Measurements from ENCODE around the gene ITK.
A peak's percentile ranks its signal among the peaks of the same experiment; 100 is the strongest.

The ITK gene

DNA sequence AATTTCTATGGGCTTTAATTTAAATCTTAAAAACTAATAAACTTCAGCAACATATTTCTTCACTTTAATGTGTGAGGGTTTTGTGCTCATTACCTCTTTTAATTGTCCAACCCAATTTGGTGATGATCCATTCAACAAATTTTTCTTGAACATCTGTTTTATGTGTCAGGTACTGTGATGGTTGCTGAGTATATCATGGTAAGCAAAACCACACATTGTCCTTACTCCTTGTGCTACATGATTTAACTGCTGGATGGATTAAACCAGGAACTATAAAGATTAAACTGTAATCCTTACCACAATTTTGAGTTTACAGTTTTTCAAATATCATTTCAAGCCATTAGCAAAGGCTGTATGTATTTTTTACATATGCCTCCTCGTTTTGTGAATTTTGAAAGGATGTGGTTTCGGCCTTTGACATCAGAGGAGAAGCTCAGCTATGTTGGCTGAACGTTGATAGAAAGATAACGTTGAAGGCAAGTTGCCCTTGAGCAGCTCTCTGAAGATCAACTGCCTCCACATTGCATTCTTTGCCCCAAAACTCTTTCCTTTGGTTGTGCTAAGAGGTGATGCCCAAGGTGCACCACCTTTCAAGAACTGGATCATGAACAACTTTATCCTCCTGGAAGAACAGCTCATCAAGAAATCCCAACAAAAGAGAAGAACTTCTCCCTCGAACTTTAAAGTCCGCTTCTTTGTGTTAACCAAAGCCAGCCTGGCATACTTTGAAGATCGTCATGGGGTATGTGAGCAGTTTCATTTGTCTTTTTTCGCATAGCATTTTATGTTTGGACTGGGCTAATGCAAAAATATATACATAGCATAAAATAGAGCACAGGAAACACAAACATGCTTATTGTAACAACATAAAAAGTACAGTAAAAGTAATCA, at the start of gene ITK:
ITK (plus strand) TSS at position 467 of the 891 bp plus-strand sequence; CDS start at position 605, 138 bp downstream.
- DNase-seq = no peak

DNA sequence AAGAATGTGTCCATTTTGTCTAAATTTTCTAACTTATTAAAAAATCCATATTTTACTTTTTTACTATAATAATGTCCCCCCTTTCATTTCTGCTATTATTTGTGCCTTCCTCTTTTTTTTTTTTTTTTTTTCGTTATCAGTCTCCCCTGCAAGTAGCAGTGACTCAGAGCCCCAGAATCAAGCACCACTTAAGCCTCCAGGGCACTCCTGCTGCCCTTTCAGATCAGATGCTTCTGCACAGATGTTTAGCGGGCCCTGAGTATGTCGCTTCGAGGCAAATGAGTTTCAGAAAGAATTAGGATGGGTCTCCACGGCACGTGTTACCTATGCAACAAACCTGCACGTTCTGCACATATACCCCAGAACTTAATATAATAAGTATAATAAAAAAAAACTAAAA, 49.7 kb upstream of the ITK start:
- DNase-seq = peak; percentile 0

DNA sequence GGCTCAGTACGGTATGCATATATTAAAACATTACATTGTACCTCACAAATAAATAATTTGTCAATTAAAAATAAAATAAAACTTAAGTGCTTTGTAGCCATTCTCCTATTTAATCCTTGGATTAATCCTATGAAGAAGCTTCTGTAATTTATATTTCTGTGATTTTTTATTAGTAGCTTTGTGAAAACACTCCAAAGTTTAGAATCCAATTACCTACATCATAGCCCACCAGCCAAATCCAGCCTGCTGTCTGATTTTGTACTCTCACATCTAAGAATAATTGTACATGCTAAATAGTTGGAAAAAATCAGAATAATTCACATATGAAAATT, 48.4 kb upstream of the ITK start:
- DNase-seq = no peak

DNA sequence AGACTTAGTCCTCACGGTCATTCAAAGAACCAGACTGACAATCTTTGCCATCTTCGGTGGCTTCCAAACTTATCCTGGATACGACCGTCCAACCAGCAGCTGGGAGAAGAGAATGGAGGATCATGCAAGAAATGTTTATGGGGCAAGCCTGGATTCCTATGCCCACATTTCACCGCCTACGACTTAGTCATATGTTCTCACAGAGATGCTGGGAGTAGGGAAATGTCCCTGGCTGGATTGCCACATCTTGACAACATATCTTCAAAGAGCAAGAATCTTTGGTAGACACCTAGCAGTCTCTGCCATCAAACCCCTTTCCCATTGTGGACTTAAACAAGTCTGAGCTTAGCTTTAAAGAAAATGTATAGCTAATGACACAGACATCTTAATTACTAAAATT, 42.9 kb upstream of the ITK start:
- no peak for DNase-seq

DNA sequence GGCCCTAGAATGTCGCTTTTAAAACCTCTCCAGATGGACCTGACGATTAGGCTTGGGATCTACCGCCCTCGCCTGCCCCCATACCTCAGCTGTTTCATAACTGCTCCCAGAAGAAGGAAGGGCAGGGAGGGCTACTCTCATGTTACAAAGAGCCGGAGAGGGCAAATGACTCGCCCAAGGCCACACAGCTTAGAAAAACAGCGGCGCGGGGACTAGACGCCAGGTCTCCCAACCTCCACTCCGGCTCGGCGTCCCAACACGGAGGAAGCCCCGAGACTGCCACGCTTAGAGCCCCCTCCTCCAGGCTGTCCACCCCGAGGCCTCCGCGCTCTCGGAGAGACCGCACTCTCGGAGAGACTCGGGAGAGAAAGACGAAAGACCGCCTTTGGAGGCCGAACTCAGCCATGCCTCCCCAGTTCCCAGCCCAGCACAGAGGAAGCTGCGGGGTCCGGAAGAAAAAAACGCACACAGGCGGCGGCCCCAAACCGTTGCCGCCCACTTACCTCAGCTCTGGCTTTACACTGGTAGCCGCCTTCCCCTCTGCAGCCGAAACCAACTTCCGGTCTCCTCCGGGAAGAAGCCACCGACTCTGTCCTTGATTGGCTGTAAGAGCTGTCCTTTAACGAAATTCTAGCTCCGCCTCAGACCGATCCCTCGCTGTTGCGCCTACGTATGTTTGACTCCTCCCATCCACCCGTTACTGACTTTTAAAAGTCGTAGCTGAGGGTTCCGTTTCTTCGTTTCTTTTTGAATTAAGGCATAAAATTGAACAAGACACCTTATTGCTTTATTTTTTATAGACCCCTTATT, 38.1 kb upstream of the ITK start, which contains the start of gene MED7:
MED7 (minus strand) TSS at position 549 of the 810 bp plus-strand sequence. CDS start 3,434 bp downstream, outside the sequence.
- peak; percentile 98 for DNase-seq

DNA sequence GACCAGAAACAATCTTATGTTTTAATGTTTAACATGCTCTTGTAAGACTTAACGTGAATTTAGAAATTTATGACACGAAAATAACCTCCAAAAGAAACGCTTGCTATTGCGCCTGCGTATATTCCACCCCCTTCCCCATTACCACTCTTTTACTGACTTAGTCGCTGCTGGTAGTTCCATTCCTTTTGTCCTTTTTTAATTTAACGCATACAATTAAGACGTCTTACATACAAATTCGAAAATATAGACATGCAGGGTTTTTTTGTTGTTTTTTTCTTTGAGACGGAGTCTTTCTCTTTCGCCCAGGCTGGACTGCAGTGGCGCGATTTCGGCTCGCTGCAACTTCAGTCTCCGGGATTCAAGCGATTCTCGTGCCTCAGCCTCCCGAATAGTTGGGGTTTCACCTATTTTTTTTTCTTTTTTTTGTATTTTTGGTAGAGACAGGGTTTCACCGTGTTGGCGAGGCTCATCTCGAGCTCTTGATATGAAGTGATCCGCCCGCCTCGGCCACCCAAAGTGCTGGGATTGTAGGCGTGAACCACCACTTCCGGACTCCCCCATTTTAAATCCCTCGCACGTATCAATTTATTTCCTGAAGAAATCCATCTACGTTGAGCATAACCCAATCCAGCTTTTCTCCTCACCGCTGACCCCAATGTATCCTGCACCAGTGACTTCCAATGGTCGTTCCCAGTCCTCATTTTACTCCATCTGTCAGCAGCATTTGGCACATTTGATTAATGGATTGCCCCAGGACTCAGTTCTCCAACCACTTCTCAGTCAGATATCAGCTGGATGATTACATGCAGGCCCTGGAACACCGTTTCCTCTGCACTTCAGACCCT, 37.3 kb upstream of the ITK start:
- no peak for DNase-seq

DNA sequence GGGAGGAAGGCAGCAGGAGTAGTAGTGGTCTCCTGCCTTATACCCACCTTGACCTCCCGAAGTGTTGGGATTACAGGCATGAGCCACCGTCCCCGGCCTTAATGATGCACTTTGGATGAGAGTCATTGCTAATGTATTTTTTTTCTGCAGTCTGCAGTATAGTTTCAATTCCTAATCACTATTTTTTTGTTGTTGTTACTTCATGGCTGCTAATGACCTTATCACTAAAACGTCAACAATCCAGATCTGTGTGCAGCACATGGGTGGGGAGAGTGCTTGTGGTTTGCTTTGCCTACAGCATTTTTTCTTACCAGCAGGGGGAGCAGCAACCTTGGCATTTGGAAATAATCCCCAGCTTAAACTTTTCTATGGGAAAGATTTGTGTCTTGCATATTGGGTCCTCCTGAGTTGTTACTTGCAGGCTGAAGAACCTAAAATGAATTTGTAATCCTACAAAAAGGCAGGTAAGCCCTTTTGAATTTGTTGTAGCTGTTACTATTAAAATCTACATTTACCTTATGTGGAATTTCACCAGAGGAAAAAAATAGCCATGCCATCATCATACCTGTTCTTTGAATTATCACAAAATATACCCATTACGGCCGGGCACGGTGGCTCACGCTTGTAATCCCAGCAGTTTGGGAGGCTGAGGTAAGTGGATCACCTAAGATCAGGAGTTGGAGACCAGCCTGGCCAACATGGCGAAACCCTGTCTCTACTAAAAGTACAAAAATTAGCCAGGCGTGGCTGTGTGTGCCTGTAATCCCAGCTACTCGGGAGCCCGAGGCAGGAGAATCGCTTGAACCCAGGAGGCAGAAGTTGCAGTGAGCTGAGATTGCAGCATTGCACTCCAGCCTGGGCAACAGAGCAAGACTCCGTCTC, 31.7 kb upstream of the ITK start:
- DNase-seq = peak; percentile 21

DNA sequence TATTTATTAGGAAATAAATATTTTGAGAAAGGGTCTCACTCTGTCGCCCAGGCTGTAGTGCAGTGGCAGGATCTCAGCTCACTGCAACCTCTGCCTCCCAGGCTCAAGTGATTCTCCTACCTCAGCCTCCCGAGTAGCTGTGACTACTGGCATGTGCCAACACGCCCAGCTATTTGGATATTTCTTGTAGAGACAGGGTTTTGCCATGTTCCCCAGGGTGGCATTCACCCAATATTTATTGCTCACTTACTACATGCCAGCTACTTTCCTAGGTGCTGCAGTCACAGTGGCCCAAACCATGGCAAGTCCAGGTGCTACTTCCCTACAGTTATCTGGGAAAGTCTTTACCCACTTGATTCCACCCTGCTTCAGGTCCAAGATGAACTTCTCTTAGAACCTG, 29.6 kb upstream of the ITK start:
- DNase-seq = no peak

DNA sequence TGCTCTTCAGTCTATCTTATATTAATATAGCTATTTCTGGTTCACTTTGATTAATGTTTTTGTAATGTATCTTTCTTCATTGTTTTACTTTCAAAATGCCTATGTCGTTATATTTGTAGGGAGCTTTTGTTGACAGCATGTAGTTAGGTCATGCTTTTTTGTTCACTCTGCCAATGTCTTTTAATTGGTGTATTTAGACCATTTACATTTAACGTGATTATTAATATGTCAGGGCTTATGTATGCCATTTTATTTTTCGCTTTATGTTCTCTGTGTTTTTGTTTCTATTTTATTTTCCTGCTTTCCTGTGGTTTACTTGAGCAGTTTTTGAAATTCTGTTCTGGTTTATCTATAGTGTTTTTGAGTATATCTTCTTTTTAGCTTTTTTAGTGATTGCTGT, 25.3 kb upstream of the ITK start:
- DNase-seq = no peak

DNA sequence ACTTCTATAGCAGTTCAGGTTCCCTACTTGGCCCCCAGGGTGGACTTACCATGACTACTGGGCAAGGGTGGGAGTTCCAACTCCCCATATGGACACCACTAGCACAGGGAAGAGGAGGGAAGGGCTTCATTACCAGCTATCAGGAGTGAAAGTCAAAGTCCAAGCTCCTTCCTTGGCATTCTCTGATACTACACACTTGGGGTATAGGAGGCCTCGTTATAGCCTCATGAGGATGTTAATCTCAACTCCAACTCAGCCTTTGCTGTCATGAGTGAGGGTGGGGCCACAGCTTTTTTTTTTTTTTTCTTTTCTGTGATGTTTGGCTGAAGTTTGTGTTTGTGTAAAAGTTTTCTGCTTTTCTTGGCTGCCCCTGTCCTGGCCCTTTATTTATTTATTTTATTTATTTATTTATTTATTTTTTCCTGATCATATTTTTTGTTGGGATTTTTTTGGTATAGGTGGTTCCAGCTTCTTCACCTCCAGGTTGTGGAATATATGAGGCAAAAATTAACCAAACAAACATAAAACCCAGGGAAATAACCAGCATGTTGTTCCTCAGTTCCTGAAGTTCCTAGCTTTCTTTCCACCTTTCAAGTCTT, 23.2 kb upstream of the ITK start:
- no peak for DNase-seq

DNA sequence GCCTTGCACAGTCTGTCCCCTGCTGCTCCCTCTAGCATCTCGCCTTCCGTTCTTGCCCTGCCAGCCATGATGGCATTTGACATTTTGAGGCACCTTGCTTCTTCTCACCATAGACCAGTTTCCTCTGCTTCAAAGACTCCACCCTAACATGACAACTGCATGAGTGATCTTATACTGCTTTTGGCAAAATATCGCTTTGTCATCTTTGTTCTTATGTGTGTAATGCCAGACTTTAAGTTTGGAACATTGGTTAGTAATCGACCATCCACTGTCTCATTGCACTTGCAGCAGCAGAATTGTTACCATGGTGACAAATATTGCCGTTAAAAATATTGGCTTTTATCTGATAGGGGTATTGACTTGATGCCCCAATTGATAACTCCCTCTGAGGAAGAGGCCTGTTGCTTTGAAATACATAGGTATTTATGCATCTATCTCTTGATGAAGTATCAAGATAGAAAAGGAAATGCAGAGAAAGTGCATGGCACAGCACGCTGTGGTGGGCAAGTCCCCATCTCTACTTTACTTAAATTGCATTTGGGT, 21.4 kb upstream of the ITK start:
- no peak for DNase-seq

DNA sequence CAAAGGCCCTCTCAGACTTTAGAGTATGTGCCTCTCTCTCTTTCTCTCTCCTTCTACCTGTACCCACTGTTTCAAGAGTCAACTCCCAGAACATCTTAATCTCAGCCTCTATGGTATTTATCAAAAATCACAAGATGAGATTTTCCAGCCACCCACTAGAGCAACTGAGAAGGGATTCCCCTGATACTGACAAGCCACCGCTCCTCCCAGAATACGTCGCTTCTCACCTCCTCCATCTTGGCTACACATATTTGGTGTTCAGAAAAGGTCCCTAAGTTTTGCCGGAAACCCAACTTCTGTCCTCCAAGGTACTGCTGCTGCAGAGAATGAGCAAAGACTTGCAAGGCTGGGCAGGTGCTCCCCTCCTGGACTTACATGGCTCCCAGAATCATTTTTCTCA, 20.6 kb upstream of the ITK start:
- no peak for DNase-seq

DNA sequence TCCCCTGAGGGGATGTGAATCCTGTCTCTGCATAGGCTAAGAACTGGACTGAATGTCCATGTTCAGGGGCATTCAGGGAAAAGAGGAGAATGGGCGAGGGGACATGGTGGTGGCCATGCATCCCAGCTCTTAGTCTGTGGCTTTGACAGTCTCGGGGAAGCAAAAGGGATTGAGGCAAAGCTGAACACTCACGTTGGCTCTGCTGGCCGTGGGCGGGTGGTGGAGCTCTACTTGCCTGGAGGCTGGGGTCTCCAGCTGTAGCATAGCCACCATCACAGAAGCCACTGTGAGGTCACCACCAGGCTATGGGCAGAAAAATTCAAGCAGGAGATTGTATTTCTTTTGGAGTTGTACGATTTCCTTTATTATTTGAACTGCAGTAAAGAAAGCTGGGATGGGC, 18.6 kb upstream of the ITK start:
- no peak for DNase-seq

DNA sequence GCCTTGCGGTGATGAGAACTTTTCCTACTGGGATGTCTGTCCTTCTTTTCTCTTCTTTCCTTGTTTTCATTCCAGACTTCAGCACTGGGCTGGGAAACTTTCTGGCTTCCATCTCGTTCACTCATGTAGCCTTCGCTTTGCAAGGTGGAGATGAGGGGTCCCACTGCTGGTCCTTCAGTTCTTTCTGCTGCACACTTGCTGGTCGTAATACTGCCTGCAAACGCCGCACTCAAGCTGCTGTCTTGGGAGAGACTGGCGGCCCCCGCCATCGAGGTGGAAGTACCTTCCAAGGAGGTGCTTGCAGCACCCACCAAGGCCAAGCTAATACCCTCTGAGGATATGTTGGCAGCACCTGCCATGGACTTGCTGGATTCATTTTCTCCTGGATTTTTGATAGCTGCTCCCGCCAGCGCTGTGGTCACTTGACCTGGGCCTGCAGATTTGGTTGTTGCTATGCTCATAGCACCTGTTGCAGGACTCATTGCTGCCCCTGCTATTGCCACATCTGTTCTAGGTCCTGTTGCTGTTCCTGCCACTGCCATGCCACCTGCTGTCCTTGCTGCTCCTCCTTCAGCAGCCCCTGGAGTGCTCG, 17.6 kb upstream of the ITK start:
- no peak for DNase-seq

DNA sequence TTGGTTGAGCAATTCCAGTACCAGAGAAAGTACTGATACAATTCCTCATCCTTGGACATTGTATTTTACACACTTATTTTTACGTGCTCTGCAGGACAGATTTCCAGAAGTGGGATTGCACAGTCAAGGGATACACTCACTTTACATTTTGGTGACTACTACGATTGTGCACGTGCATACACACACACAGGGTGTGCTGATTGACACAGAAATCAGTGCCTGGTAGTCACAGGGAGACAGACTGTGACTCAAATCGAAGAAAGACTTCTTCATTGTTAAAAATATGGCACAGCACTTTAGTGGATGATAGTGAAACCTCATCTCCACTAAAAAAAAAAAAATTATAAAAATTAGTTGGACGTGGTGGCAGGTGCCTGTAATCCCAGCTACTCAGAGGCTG, 16.1 kb upstream of the ITK start:
- no peak for DNase-seq

DNA sequence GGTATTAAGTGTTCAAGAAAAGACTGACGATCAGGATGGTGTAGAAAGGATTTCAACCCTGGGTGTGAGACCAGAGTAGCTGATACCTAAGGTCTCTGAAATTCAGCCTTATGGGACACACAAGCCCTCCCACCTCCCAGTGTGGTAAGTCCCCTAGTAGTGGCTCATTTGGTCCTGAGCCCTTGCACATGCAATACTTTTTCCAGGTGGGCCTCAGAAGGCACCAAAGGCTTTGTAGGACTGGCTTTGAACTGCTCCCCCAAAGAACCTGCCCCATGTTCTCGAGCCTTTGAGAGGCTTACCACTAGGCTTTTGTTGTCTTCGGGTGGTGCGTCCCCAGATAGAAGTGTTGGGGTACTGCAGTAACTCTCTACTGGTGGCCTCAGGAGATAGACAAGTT, 15.4 kb upstream of the ITK start:
- no peak for DNase-seq

DNA sequence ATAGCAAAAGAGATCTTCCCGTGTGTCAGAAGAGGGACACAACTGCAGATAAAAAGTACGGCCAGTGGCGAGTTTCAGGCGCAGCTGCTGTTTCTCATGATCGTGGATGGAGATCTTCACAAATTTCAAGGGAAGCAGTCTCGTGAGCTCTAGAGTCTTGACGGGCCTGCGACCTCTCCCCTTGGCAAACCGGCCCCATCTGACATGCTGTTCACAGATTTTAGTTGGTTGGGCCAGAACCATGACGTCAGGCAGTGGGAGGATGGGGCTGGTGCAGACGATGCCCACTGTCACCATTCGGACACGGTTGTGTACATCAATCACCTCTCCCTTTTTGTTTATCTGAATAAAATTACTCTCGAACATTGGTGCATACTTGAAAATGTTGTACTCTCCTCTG, 15.0 kb upstream of the ITK start:
- no peak for DNase-seq

DNA sequence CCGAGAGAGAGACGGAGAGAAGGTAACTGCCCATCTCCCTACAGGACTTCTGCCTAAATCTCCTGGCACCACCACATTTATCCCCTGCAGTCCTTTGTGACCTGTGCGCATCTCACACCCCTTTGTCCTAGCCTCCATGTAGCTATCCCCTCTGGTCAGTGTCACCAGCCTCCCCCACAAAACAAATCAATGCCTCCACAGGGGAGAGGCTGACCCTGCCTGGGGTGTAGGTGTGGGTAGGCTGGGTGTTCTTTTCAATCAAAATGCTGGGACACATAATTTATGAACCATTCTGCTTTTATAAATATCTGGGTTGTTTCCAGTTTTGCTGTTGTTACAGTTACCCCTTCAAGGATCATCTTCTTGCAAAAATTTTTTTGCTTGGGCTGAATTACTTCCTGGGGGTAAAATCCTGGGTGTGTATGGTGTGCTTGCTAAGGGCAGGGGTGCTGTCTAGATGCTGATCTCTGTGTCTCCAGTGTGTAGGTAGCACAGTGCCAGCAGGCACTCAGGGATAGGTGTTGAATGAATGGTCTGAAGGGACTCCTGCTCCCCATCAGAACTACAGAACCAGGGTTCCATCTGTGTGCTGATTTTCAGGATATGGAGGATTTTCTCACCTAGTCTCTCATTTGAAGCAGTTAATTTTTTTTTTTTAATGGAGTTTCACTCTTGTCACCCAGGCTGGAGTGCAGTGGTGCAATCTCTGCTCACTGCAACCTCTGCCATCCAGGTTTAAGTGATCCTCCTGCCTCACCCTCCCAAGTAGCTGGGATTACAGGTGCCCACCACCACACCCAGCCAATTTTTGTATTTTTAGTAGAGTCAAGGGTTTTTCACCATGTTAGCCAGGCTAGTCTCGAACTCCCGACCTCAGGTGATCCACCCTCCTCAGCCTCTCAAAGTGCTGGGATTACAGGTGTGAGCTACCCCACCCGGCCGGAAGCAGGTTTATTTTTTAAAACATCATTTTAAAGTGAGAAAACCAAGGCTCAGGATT, 14.1 kb upstream of the ITK start, which contains the start of gene GARIN3:
GARIN3 (minus strand) TSS at position 51 of the 1,000 bp plus-strand sequence. CDS start 96 bp downstream, outside the sequence.
- no peak for DNase-seq

DNA sequence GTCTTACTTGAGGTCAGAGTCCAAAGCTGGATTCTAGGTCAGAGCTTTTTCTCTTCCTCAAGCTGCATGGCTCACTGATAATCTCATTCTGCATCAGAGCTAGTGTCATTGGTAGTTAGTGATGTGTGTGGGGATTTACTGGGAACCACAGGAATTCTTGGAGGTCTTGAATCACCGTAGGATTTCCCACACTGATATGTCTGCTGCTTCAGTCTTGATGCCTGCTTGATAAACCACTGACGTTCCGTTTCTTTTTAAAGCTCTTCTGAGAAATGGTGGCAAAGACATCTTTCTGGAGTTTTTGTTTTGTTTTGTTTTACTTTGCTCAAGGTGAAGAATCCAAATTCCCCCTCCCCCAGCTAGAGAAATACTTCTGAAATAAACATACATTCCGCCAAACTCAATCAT, 13.4 kb upstream of the ITK start:
- no peak for DNase-seq

DNA sequence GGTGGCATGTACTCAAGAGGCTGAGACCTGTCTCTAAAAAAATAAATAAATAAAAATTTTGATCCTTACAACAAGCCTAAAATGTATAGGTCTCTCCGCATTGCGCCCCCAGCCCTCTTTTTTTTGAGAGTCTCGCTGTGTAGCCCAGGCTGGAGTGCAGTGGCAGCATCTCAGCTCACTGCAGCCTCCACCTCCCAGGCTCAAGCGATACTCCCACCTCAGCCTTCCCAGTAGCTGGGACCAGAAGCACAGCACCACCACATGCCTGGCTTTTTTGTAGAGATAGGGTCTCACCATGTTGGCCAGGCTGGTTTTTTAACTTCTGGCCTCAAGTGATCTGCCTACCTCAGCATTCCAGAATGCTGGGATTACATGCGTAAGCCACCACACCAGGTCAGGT, 12.4 kb upstream of the ITK start:
- DNase-seq = no peak

All from NCI-H2029 treated with DMSO at 0.1 percent for 48 hours (cell line).